Panc1 (cell line): ENCODE data around the gene ABHD2. TPM values are rescaled to one million over a fixed set of nuclear protein-coding genes. Genes with fewer than 3 reads are reported as not detected.

Source experiments
- ATAC-seq: fragments of 200-7000 bp; cut with Tn5 transposase; 2 replicates; pipeline ENCODE4 v1.9.1; 2020; ENCODE audit warnings: mild to moderate bottlenecking, moderate library complexity
- BruUV-seq: library from RNA; stranded (reverse); fragments of 400-500 nt; replicated peaks from 2 replicates; lab custom pipeline; 2021; lab: Mats Ljungman, UMichigan
- CTCF ChIA-PET: fragments of 300-600 bp; sonication (Branson Sonifier 250); formaldehyde crosslinking; loops from one replicate; lab custom pipeline; 2022; ENCODE audit warnings: antibody characterized with exemption; lab: Charles Lee
- POLR2A ChIA-PET: fragments of 300-600 bp; sonication (Branson Sonifier 250); formaldehyde crosslinking; loops from one replicate; lab custom pipeline; 2022; ENCODE audit warnings: antibody characterized with exemption; lab: Charles Lee
- DNase-seq: peaks from one replicate; pipeline ENCODE4 v3.0.0-alpha.2; 2010; ENCODE audit warnings: low read depth, low spot score
- H3K27ac ChIP-seq: 2 replicates; pipeline ENCODE4 v1.5.1; 2011; ENCODE audit warnings: mild to moderate bottlenecking, low read length, inconsistent platforms
- H3K27me3 ChIP-seq: fragments of 200-500 bp; sonication (Bioruptor generic); 2 replicates; pipeline ENCODE4 v1.6.0; 2014; ENCODE audit warnings: low read length, inconsistent platforms; ENCODE audit not compliant: control insufficient read depth, insufficient read depth
- H3K36me3 ChIP-seq: fragments of 200-500 bp; sonication (Bioruptor generic); 2 replicates; pipeline ENCODE4 v1.5.1; 2014; ENCODE audit warnings: inconsistent platforms, mild to moderate bottlenecking, low read length, moderate library complexity; ENCODE audit not compliant: control insufficient read depth, insufficient read depth
- H3K4me1 ChIP-seq: 2 replicates; pipeline ENCODE4 v1.5.1; 2011; ENCODE audit warnings: inconsistent platforms, mild to moderate bottlenecking, low read length, moderate library complexity; ENCODE audit not compliant: control insufficient read depth, insufficient read depth
- H3K4me3 ChIP-seq, 2 experiments: 2 replicates each; pipeline ENCODE4 v1.5.1; 2011 to 2012; ENCODE audit warnings: low read depth in 2 of 2, low read length in 2 of 2, mild to moderate bottlenecking in 2 of 2, inconsistent platforms in 1 of 2, moderate library complexity in 1 of 2
- H3K9me3 ChIP-seq: fragments of 200-500 bp; sonication (Bioruptor generic); 2 replicates; pipeline ENCODE4 v1.5.1; 2014; ENCODE audit warnings: low read depth, mild to moderate bottlenecking, inconsistent platforms, low read length, moderate library complexity; ENCODE audit not compliant: control insufficient read depth, insufficient read depth
- POLR2AphosphoS5 ChIP-seq: IDR thresholded peaks from 2 replicates; pipeline ENCODE4 v1.6.1; 2012; ENCODE audit warnings: mild to moderate bottlenecking, low read depth, low read length, moderate library complexity
- REST ChIP-seq, 2 experiments: IDR thresholded peaks; 2 replicates each; pipeline ENCODE4 v1.6.1; 2011 to 2012; ENCODE audit warnings: low read depth in 2 of 2, control low read depth in 1 of 2, low read length in 1 of 2, mild to moderate bottlenecking in 1 of 2, moderate library complexity in 1 of 2; ENCODE audit not compliant: insufficient read depth in 1 of 2
- SIN3A ChIP-seq: IDR thresholded peaks from 2 replicates; pipeline ENCODE4 v1.6.1; 2012; ENCODE audit warnings: low read depth, mild to moderate bottlenecking, low read length, moderate library complexity, borderline replicate concordance; ENCODE audit not compliant: insufficient read depth
- TCF7L2 ChIP-seq: IDR thresholded peaks from 2 replicates; pipeline ENCODE4 v1.6.1; 2011; ENCODE audit warnings: mild to moderate bottlenecking, low read depth, low read length, inconsistent platforms
- in situ Hi-C: cut with HindIII; loops from 2 replicates; pipeline ENCODE4 v1.10.0; 2016; ENCODE audit warnings: low sequenced_read_pairs, low pct_unique_long_range_greater_than_20kb
- intact Hi-C: fragments of 100-400 bp; cut with micrococcal nuclease; formaldehyde crosslinking; loops from one replicate; pipeline ENCODE4 v1.10.0; 2022; ENCODE audit not compliant: unreplicated experiment
- total RNA-seq: library from RNA; stranded (reverse); gene quantifications from one replicate; pipeline ENCODE4 v1.2.1, GENCODE V29; 2021; ENCODE audit not compliant: unreplicated experiment
- TF ChIP-seq, protein P1 (sequence below): fragments of 450-650 bp; IDR thresholded peaks from 2 replicates; pipeline ENCODE4 v1.5.1; 2017; ENCODE audit warnings: mild to moderate bottlenecking

ABHD2 gene
- total RNA-seq, 1 experiment from 2014 or later, result 95.0 TPM

- intact Hi-C loops, result loop anchor here (5.0 kb wide), 1 partner anchor 66 kb away; no protein-coding TSS in a partner anchor
- BruUV-seq, result no TSS peak
- H3K9me3 ChIP-seq, result no peaks in the 10 kb centered on the region
- no peak overlapping the region for H3K27ac ChIP-seq
- H3K36me3 ChIP-seq, result no peaks in the 10 kb centered on the region
- in situ Hi-C loops, result no loop called here
- peaks cover 4% of the 10 kb centered on the region; the same call in 1 of the 2 replicates for H3K4me1 ChIP-seq
- TF ChIP-seq, protein P1, sequence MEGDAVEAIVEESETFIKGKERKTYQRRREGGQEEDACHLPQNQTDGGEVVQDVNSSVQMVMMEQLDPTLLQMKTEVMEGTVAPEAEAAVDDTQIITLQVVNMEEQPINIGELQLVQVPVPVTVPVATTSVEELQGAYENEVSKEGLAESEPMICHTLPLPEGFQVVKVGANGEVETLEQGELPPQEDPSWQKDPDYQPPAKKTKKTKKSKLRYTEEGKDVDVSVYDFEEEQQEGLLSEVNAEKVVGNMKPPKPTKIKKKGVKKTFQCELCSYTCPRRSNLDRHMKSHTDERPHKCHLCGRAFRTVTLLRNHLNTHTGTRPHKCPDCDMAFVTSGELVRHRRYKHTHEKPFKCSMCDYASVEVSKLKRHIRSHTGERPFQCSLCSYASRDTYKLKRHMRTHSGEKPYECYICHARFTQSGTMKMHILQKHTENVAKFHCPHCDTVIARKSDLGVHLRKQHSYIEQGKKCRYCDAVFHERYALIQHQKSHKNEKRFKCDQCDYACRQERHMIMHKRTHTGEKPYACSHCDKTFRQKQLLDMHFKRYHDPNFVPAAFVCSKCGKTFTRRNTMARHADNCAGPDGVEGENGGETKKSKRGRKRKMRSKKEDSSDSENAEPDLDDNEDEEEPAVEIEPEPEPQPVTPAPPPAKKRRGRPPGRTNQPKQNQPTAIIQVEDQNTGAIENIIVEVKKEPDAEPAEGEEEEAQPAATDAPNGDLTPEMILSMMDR, result no peak
- TF ChIP-seq TCF7L2, result no peak
- no peak for TF ChIP-seq REST (IDR thresholded peaks at IDR 0.05; ENCODE audit: insufficient read depth in 1 of 2, low read depth in 2 of 2, low read length in 1 of 2)
- no peak for TF ChIP-seq POLR2AphosphoS5
- TF ChIP-seq SIN3A, result no peak
- H3K27me3 ChIP-seq, result no peaks in the 10 kb centered on the region
- peak; percentile 8; the same call in 1 of the 2 replicates for ATAC-seq
- no peak for DNase-seq
- POLR2A ChIA-PET, result no interaction called here
- CTCF ChIA-PET, result no interaction called here
- no peak overlapping the region for H3K4me3 ChIP-seq
Observed at GRCh38 chr15:89128320-89129122, 40.3 kb downstream of the ABHD2 start.

- TF ChIP-seq REST (IDR thresholded peaks at IDR 0.05; ENCODE audit: insufficient read depth in 1 of 2, low read depth in 2 of 2, low read length in 1 of 2), result no peak
- TF ChIP-seq, protein P1, result peak; percentile 94
- TF ChIP-seq POLR2AphosphoS5, result no peak
- TF ChIP-seq SIN3A, result no peak
- POLR2A ChIA-PET, result interaction anchor here (0.6 kb wide), 1 partner anchor 17 kb away, joined by 3 read pairs; no protein-coding TSS in a partner anchor
- Histone ChIP-seq H3K4me1 (peaks cover 4% of the 10 kb centered on the region; the same call in 1 of the 2 replicates), H3K27me3 (no peaks in the 10 kb centered on the region), H3K9me3 (no peaks in the 10 kb centered on the region), H3K27ac (no peak overlapping the region), H3K4me3 (no peak overlapping the region), H3K36me3 (no peaks in the 10 kb centered on the region)
- ATAC-seq (peak; percentile 80), DNase-seq (peak; percentile 28)
- in situ Hi-C loops, result no loop called here
- CTCF ChIA-PET, result interaction anchor here (0.5 to 1.1 kb wide), 7 partner anchors 9 to 160 kb away, joined by 3 to 7 read pairs (median 4); no protein-coding TSS in a partner anchor
- BruUV-seq, result no TSS peak
- intact Hi-C loops, result loop anchor here (5.0 kb wide), 1 partner anchor 67 kb away; no protein-coding TSS in a partner anchor
Observed at GRCh38 chr15:89129123-89129815, 41.0 kb downstream of the ABHD2 start.
